HG03469 (cell line): ENCODE measurements around the gene B4GALT7.

Experiments
- ATAC-seq: cut with Tn5 transposase; IDR thresholded peaks from one replicate; pipeline ENCODE4 v1.9.1; 2021; ENCODE audit warnings: mild to moderate bottlenecking, moderate library complexity, moderate number of reproducible peaks; ENCODE audit not compliant: unreplicated experiment

The B4GALT7 gene

GRCh38 chr5:177592905-177593304 is 7.0 kb upstream of the B4GALT7 start:
- ATAC-seq, result no peak

DNA sequence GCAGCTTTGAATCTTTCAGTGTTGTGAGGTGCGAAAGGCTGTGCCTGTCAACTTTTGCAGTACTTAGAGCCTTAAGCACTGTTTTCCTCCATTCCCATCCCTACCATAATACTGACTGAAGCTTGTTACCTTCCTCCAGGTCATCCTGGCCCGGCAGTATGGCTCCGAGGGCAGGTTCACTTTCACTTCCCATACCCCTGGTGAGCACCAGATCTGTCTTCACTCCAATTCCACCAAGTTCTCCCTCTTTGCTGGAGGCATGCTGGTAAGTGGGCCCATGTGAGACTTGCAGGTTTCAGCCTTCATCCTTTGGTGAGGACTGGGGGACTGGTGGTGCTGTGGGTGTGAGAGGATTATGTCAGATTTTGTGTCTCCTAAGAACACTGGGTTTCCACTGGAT is 6.4 kb upstream of the B4GALT7 start:
- no peak for ATAC-seq

GRCh38 chr5:177594071-177594470 is 5.9 kb upstream of the B4GALT7 start:
- no peak for ATAC-seq

- no peak for ATAC-seq
Observed at GRCh38 chr5:177595026-177595585, 4.8 kb upstream of the B4GALT7 start.

GRCh38 chr5:177595991-177596774 is 3.7 kb upstream of the B4GALT7 start:
- no peak for ATAC-seq

- ATAC-seq, result no peak
Observed at GRCh38 chr5:177596775-177597238, 3.1 kb upstream of the B4GALT7 start.

- no peak for ATAC-seq
Observed at GRCh38 chr5:177598477-177598876, 1.5 kb upstream of the B4GALT7 start.

GRCh38 chr5:177600508-177601018 is 631 bp downstream of the B4GALT7 start:
- no peak for ATAC-seq

DNA sequence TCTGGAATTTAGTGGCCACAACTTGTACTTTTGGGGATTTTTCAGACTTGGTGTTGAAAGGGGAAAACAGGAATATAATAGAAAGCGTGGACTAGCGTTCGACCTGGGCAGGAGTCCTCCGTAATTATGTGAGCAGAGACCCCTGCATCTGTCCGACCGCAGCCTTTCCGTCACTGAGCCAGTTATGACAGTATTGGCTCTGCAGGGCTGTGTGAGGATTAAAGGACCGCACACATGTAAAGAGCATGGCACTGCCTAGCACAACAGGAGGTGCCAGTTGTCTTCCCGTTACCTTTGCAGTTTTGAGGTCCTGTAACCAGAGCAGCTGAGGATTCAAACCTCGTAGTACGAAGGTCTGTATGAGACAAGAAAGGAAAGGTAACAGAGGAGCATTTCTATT is 1.2 kb downstream of the B4GALT7 start:
- no peak for ATAC-seq

- no peak for ATAC-seq
Observed at GRCh38 chr5:177601577-177602457, 1.9 kb downstream of the B4GALT7 start.

- ATAC-seq, result no peak
Observed at GRCh38 chr5:177602458-177602830, 2.5 kb downstream of the B4GALT7 start.

DNA sequence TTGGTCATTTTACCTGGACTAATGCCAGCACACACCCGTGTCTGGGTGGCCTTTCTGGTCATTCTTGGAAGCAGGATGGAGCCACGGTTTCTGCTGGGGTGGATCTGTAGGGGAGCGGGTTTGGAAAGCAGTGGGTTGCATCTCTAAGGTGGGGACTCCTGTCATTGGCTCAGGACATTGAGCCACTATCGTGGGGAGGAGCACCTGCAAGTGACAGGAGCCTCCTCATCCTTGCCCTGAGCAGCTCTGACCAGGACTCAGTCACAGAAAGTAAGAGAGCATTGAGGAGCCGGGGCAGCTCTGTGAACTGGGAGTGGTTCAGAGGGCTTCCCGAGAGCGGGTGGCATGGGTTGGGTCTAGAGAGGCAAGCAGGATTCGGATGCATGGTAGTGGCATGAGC is 3.7 kb downstream of the B4GALT7 start:
- ATAC-seq, result no peak

DNA sequence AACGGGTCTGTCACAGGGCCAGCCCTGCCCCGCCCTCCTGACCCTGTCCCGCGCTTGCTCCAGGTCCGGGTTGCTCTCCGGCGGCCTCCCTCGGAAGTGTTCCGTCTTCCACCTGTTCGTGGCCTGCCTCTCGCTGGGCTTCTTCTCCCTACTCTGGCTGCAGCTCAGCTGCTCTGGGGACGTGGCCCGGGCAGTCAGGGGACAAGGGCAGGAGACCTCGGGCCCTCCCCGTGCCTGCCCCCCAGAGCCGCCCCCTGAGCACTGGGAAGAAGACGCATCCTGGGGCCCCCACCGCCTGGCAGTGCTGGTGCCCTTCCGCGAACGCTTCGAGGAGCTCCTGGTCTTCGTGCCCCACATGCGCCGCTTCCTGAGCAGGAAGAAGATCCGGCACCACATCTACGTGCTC is 4.2 kb downstream of the B4GALT7 start:
- no peak for ATAC-seq

DNA sequence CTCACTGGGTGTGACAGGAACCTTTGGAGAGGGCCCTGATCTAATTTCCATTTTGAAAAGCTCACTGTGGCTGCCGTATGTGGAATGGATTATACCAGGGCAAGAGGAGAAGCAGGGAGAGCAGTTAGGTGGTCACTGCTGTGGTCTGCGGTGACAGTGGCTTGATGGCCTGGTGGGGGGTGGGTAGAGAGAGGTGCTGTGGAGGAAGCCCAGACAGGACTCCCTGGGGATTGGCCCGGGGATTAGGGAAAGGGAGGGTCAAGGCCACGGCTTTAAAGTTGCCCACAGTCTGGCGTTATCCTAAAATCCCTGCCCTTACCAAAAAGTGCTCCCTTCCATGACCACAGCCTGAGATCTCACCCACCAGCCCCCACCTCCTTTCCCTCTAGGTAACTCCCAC is 4.7 kb downstream of the B4GALT7 start:
- no peak for ATAC-seq

- ATAC-seq, result no peak
Observed at GRCh38 chr5:177605078-177605477, 5.1 kb downstream of the B4GALT7 start.

DNA sequence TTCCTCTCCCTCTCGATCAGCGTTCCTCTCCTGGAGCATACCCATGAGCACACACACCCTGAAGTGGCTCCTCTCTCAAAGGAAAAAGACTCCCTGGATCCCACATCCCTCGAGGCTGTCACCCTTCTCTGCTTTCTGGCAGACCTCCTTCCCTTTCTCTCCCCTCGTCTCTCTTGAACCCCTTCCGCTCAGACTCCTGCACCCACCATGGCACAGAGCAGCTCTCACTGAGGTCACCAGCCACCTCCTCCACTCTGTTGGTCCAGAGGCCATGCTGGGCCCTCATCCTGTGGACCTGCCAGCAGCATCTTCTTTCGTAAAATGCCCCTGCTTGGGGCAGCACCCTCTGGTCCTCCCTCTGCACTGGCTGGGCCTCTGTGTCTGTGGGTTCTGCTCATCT is 5.7 kb downstream of the B4GALT7 start:
- ATAC-seq, result no peak

DNA sequence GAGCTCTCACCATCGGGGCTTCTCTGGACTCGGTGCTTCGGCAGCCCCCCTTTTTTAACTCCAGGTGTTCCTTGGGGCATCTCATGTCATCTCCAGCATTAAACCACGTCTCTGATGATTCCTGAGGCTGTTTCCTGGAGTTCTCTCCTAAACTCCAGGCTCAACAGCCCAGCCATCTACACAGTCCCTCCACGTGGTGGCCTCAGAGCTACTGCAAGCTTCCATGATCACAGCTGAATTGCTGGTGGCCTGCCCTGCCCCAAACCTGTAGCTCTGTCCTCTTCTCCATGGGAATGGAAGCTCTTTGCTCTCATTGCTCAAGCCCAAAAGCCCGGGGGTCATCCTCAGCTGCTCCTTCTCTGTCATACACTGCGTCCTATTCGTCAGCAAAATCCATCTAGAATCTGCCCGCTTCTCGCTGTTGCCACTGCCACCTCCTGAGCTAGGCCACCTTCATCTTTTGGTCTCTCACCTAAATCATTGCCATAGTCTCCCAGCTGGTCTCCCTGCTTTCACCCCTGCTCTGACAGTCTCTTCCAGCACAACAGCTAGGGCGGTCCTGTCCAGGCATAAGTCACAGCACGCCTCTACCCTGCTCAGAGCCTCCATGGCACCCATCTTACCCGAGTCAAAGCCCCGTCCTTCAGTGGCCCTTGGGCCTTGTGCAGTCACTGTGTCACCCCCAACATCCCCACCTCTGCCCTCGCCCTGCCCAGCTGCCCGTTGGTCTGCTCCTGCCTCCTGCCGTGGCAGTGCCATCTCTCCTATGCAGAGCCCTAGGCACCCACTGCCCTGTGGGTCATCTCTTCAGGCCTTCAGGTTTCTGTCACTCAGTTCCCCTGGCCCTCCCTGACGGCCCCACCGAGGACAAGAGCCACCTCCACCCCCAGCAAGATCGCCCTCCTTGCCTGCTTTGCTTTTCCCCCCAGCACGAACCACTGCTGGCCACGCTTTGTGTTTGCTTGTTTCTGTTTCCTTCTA is 6.4 kb downstream of the B4GALT7 start:
- ATAC-seq, result no peak

DNA sequence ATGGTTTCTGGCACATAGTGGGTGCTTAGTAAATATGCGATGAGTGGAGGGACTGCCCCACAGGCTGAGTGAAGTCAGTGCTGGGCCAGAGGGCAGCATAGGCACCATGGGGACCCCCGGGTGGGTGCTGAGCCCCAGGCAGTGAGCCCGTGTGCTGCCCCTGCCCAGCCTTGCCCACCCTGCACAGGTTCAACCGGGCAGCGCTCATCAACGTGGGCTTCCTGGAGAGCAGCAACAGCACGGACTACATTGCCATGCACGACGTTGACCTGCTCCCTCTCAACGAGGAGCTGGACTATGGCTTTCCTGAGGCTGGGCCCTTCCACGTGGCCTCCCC is 7.2 kb downstream of the B4GALT7 start:
- ATAC-seq, result no peak

GRCh38 chr5:177607452-177608192 is 7.7 kb downstream of the B4GALT7 start:
- no peak for ATAC-seq
